NOMO-1 treated with dmso at 0.1 percent for 144 hours (cell line): Measurements from ENCODE around the gene TMEM72.

Experiments used
- DNase-seq: peaks from one replicate; lab custom pipeline; 2025; ENCODE audit not compliant: unreplicated experiment; lab: John Stamatoyannopoulos, UW

The TMEM72 gene

DNA sequence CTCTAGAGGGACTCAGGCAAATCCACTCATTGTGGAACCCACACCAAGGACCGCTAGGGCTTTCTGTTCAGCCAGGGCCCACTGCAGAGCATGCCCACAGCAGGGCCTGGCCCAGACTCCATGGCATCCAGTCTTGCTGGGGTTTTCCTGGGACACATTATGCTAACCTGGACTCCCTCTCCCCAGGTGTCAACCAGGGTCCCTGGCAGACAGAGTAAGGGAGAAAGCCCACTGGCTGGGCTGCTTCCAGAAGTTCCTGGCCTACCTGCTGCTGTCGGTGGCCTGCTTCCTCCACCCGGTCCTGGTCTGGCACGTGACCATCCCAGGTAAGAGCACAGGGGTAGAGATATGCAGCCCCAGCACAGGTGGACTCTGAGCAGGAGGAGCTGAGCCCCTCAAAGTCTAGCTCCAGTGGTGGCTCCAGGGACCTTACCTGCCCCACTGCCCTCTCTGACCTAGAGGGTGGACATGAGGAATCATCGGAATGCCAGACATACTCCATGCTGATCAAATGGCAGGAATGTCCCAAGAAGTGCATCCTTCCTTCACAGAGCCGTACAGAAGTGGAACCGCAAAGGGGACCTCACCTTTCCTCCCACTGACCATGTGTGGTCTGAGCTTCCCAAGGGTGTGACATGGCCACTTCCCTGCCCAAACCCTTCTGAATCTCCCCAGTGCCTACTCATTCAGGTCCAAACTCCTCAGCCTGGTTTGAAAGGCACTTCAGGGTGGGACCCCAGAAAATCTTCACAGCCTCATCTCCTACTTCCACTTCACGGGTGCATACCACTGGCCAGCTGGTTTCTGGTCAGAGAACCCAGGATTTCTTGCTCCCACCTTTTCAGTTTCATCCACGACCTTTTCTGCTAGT, 22.5 kb downstream of the TMEM72 start:
- DNase-seq: no peak

DNA sequence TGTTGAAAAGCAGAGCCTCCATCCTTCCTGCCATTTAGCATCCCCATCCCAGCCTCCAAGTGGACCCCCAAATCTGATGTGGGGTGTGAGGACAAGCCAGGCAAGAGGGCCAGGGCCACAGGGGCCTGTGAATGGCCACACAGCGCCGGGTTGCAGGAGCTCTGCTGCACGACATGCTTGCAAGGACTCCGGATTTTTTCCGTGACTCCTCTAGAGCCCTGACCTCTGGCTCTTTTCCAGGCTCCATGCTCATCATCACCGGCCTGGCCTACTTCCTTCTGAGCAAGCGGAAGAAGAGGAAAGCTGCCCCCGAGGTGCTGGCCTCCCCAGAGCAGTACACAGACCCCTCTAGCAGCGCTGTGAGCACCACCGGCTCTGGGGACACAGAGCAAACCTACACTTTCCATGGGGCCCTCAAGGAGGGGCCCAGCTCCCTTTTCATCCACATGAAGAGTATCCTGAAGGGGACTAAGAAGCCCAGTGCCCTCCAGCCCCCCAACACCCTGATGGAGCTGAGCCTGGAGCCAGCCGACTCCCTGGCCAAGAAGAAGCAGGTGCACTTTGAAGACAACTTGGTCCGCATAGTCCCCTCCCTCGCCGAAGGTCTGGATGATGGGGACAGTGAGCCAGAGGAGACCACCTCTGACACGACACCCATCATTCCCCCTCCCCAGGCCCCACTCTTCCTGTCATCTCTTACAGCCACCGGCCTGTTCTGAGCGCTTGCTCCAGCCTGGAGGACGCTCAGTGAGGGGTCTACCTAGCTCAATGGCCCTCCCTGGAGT, 23.5 kb downstream of the TMEM72 start:
- DNase-seq: no peak

DNA sequence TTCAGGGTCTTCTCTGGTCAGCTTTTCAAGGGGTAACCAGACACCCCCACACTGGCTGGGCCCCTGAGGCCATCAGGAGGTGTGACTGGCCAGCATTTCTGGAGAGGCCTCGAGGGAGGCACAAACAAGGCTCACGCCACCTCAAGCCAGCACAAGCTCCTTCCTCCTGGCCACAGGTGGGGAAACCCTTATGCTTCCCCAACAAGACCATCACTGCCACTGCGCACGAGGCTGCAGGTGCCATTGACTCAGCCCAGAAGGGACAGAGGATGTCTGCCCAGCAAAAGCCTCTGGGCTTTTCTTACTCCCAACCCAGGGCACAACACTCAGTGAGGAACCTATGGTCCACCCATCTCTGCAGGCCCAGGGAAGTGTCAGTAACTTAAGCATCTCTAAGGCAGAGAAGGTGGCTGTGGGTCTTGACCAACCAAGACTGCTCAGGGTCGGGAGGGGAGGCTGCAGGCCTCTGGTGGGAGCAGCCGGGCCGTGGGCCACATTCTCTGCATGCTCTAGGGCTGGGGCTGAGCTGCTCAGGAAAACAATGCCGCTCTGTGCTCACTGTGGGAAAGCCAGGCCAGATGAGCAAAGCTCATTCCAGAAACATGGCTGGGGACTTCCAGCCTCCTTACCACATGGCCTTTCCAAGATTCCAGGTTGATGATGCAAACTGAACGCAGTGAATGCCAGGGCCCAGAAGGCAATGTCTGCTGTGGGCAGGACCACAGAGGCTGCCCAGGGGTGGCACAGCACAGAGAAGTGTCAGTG, 24.2 kb downstream of the TMEM72 start:
- DNase-seq: no peak

DNA sequence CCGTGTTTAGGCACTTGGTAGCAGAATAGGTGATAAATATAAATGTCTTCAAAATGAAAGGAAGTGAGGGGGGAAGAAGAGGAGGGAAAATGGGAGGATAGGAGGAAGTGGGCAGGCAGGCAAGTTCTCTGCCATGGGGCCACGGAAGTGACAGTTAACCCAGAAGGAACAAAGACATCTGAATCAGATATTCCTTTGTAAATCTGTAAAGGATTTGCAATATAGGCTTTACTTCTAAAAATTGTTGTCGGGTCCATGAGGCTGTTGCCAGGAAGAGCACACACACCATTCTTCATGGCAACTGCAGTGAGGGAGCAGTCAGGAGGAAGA, 24.8 kb downstream of the TMEM72 start:
- DNase-seq: no peak

DNA sequence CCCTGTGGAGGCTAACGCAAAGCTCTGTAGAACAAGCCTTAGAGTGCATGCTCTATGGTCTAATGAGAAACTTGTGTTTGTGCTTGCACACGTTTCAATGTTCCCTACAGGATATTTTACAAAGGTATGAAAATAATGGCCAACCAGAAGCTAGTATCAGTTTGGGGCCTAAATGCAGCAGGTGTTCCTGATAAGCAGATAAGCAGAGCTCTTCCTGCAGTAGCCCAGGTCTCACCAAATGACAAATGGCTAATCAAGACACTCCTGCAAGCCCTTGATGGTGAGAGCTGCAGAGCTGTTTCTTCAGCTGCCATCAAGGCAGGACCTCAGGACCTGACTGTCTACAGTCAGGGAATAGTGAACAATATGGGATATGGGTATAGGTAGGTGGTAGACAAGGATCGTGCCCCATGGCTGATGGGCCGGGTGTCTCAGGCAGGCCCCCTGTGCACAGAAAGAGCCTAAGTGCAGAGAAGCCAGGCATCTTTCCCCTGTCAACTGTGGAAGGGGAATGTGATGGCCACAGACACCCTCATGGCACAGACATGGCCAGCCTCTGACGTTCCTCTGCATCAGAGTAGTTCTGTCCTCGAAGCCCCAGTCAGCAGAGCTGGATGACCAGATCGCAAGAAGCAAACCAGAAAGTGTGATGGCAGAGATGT, 25.3 kb downstream of the TMEM72 start:
- DNase-seq: no peak

DNA sequence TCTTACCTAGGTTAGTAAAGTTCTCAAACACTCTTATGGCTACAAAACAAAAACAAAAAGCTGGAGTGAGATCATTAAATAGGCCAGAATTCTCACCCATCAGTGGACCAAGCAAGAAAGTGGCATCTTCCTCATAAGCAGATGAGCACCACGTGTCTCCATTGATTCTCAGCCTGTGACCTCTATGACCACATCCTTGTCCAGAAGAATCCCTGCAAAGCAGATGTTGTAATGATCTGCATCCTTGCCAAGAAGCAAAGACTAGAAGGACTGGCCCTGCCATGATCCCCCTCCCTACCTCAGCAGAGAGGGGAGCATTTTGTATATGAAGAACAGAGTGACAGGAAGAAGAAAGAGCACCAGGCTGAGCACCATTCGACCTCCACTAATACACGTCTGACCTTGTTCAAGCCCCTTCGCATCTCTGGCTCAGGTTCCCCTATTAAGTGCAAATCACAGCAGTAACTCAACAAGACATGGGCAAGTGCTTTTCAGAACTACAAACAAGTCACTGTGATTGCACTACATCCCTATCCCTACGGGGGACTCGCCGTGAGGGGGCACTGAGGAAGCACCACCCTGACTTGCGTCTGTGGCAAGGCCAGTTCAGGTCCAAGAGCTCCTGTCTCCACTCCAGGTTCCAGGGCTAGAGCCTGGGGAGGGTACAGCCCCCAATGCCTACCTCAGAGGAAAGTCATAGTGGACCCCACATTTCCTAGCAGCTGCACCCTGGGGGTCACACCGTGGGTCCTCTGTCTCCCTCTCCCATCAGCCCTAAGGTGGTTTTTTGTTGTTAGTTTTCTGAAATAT, 26.3 kb downstream of the TMEM72 start:
- DNase-seq: no peak

DNA sequence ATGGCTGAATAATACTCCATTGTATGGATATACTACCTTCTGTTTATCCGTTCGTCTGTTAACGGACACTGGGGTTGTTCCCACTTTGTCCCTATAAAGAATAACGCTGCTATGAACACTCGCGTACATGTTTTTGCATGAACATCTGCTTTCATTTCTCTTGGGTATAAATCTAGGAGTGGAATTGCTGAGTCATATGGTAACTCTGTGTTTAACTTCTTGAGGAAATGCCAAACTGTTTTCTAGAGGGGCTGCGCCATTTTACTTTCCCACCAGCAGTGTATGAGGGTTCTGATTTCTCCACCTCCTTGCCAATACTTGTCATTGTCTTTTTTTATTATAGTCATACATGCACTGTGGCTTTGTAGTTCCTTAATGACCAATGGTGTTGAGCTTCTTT, 27.8 kb downstream of the TMEM72 start:
- no peak for DNase-seq

DNA sequence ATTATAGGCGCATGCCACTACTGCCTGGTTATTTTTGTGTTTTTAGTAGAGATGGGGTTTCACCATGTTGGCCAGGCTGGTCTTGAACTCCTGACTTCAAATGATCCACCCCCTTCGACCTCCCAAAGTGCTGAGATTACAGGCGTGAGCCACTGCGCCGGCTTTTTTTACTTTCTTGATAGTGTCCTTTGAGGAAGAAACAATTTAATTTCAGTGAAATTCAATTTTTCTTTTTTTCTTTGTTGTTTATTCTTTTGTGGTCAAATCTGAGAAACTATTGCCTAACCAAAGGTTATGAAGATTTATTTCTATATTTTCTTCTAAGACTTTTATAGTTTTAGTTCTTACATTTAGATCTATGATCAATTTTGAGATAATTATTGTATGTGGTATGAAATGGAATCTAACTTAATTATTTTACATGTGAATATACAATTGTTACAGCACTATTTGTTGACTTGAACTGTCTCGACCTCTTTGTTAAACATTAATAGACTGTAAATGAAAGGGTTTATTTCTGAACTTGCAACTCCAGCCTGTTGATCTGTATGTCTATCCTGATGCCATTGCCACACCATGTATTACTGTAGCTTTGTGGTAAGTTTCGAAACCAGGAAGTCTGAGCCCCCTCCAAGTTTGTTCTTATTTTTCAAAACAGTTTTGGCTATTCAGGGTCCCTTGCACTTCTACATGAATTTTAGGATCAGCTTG, 28.7 kb downstream of the TMEM72 start:
- DNase-seq: peak; percentile 65

DNA sequence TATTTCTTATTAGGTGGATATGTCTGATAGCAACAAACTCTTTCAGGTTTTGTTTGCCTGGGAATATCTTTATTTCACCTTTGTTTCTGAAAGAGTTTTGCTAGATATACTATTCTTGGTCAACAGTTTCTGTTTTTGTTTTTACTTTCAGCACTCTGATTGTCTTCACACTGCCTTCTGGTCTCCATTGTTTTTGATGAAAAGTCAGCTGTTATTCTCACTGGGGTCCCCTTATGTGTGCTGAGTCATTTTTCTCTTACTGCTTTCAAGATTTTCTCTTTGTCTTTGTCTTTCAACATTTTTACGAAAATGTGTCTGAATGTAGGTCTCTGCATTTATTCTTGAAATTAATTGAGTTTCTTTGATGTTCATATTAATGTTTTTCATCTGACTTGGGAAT, 33.2 kb downstream of the TMEM72 start:
- DNase-seq: no peak

DNA sequence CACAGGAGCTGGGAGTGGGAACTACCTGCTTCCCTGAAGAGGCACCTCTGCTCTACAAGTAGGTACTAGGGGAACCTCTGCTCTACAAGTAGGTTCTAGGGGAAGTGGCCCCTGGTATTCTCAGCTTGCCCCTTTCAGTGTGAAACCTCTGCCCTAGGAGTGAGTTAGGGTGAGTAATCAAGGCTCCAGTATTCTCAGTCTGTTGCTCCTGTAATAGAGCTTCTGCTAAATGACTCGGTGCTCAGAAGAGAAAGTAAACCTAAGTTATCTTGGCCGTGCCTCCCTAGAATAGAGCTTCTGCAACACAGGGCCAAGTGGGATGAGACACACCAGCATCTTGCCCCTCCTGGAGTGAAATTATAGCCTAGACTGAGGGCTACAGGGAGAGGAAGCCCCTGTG, 35.1 kb downstream of the TMEM72 start:
- DNase-seq: no peak

DNA sequence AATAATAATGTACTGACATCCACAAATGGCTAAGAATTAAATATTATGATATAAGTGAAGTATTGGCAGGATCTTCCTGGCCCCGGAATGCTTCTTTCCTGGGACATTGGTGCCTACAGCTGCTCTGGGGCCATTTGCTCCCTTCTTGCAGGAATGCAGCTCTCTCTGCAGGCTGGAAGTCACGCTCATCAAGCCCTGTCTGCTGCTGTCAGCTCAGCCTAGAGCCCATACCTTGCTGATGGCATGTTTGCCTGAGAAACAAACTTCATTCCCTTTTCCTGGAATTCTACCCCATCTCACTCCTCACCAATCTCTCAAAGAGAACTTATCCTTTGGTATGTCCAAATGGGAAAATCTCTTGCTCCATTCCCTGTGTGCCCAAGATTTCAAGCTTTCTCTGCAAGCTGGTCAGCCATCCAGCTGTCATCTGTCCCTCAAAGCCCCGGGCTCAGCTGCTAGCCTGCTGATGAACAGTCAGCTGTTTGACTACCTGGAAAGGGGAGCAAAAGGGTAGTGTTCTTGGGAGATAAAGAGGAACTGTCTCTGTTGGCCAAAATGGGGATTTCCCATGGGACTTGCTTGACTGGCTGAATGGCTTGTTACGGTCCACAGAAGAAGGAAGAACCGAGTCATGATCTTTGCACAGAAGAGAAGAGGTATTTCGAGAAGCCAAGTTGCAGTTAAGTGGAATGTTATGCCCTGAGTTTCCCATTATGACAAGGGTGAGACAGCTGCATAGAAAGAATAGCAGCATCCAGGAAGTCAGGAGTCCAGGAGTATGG, 36.4 kb downstream of the TMEM72 start:
- no peak for DNase-seq

DNA sequence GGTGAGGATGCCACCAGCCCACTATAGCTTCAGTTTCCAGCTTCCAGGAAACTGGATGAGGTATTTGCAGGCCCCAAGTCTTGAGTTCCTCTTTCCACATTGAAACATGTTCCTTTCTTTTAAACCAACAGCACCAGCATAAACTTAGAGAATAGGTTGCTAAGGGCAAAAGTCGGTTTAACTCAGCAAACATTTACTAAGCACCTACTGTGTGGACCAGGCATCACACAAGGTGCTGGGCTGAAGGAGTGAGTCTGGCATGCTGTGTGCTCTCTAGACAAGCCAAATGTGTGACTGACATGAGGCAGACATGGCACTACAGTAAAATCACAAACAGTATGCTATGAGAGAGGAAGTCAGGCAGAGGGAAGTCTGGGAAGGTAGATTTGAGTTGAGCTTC, 37.5 kb downstream of the TMEM72 start:
- DNase-seq: no peak

DNA sequence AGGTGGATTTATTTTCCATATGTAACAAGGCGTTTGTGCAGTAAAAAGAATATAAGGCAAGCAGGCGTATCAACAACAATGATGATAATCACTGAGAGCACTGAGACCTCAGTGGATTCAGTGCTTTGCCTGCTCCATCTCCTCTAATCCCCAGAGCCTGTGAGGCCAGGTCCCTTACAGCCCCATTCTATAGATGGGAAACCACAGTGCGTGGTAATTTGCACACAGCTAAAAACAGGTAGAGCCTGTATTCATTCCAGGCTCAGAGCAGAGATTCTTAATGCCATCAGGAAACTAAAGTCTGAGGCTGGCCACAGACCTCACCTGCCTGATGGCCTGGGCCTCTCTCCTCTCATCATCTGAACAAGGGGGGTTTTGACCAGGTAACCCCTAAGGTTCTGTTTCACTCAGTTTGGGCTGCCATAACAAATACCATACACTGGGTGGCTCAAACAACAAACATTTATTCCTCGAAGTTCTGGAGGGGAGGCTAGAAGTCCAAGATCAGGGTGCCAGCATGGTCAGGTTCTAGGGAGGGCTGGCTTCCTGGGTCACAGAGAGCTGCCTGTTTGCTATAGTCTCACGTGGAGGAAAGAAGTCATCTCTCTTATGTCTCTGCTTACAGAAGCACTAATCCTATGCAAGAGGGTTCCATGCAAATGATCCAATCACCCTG, 38.1 kb downstream of the TMEM72 start:
- DNase-seq: no peak

DNA sequence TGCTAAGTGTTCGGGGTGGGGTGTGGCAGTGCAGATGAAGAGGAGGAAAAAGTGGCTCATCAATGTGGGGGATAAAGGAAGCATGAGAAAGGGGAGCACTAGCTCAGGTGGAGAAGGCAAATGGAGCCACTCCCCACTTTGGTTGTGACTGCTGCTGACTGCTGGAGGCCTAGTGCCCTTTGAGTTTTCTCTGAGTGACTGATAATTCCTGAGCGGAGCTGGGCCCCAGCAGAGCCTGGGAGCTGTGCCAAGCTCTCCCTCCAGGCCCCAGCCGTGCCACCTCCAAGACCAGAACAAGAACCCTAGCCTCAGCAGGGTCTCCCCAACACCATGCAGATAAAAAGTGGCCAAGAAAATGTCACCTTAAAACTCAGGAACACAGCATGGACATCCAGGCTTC, 38.8 kb downstream of the TMEM72 start:
- DNase-seq: no peak

DNA sequence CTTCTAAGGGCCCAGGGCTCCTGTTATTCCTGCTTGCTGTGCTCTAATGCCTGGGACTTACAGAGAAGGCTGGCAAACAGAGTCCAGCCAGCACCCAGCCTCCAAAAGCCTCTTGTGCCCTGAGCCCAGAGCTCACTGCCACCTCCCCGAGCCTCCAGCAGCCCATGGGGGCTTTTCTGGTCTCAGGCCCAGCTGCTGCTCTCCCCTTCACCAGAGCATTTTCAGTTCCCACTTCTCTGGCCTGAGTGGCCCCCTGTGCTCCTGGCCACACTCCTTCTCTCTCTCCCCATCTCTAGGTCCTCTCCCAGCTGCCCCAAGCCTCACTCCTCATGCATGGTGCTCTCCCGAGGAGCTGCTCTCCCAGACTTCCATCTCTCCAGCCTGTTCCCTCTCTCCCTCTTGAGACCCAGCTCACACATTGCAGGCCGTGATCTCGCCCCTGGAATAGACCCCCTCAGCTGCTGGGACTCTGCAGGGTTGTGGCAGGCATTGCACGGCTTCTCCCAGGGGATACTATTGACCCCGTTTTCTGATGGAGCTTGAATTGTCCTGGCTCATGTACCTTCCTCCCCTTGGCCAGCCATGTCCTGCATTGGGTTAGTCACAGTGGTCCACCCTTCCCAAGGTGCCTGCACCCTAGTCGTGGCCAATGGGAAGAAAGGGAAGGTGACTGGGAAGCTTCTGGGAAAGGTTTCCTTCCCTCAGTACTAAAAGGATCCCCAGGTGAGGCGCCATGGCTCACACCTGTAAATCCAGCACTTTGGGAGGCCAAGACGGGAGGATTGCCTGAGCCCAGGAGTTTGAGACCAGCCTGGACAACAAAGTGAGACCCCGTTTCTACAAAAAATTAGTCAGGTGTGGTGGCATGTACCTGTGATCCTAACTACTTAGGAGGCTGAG, 39.4 kb downstream of the TMEM72 start:
- no peak for DNase-seq

DNA sequence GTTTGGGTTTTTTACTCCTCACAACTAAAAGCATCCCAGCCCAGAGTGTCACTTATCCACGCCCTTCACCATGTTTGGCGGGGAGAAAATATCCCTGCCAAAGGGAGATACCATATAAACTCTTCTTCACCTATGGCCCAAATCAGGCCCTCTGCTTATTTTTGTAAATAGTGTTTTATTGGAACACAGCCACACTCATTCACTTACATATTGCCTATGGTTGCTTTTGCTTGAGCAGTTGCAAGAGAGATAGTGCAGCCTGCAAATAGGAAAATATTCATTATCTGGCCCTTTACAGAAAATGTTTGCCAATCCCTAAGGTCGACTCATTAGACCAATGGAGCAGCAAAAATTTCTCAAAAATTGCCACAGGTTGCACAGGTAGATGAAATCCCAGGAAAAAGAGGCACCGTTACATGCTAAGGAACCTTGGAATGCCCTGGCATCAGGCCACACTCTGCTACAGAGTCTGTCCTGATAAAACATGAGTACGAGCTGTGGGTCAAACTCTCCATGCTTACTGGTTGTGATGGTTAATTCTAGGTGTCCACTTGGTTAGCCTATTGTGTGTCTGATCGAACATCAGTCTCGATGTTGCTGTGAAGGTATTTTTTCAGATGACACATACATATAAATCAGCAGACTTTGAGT, 40.6 kb downstream of the TMEM72 start:
- no peak for DNase-seq

DNA sequence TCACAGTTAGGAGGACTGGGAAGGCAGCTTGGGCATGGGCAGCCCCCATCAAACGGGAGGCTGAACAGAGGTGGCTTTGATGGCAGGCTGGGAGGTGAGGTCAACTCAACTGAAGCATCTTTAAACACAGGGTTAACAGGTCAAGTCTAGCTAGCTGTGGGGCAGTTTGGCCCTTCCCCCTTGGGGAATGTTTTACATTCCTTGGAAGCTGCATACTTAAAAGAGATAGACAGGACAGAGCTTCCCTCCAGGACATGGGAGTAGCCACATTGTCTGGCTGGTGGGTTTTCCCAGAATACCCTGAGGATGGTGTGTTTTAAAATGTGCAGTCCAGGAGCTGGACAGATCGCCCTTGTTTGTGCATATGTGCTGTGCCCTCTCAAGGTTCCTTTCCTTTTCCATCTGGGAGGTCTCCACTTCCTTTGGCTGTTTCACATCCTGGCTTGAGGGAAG, 41.7 kb downstream of the TMEM72 start:
- no peak for DNase-seq
